HUES48 (cell line): ENCODE data around the gene SOX18.

Source experiments
- H3K27ac ChIP-seq: one replicate; pipeline ENCODE4 v1.7.0; 2013; ENCODE audit warnings: low read depth, low read length, inconsistent platforms
- H3K27me3 ChIP-seq: 2 replicates; pipeline ENCODE4 v1.6.1; 2013; ENCODE audit warnings: mild to moderate bottlenecking, low read length; ENCODE audit not compliant: control insufficient read depth, insufficient read depth
- H3K36me3 ChIP-seq: 2 replicates; pipeline ENCODE4 v1.6.1; 2013; ENCODE audit warnings: low read length; ENCODE audit not compliant: control insufficient read depth, insufficient read depth
- H3K4me1 ChIP-seq: 2 replicates; pipeline ENCODE4 v1.6.1; 2013; ENCODE audit warnings: mild to moderate bottlenecking, low read length; ENCODE audit not compliant: control insufficient read depth, insufficient read depth
- H3K4me3 ChIP-seq: 2 replicates; pipeline ENCODE4 v1.5.1; 2013; ENCODE audit warnings: mild to moderate bottlenecking, low read depth, low read length
- H3K9ac ChIP-seq: 2 replicates; pipeline ENCODE4 v1.6.1; 2013; ENCODE audit warnings: mild to moderate bottlenecking, low read depth, low read length, moderate library complexity
- H3K9me3 ChIP-seq: 2 replicates; pipeline ENCODE4 v1.6.1; 2013; ENCODE audit warnings: low read length; ENCODE audit not compliant: control insufficient read depth, insufficient read depth

SOX18 gene

DNA sequence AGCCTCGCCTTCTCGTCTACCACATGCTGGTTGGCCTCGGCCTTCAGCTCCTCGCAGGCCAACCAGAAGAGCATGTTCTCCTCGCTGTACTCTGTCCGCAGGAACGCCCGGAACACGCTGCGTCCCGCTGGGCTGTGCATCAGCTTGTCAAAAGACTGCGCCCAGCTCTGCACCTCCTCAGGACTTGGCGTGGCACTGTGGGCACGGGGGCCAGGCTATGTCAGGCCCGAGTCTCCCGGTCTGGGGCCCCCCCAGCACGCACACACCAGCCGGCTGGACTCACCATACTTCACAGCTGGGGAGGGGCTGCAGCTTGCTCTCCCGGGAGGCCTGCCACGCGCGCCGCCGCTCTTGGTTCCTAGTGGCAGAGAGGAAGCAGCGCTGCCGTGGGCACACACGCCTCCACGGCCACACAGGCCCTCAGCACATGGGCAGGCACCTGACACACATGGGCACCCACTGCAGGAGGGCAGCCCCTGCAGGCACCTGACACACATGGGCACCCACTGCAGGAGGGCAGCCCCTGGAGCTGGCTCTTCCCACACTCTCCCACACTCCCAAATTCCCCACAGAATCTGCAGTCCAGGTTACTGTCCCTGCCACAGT is 24.8 kb upstream of the SOX18 start:
- H3K4me3 ChIP-seq: no peak overlapping the region

DNA sequence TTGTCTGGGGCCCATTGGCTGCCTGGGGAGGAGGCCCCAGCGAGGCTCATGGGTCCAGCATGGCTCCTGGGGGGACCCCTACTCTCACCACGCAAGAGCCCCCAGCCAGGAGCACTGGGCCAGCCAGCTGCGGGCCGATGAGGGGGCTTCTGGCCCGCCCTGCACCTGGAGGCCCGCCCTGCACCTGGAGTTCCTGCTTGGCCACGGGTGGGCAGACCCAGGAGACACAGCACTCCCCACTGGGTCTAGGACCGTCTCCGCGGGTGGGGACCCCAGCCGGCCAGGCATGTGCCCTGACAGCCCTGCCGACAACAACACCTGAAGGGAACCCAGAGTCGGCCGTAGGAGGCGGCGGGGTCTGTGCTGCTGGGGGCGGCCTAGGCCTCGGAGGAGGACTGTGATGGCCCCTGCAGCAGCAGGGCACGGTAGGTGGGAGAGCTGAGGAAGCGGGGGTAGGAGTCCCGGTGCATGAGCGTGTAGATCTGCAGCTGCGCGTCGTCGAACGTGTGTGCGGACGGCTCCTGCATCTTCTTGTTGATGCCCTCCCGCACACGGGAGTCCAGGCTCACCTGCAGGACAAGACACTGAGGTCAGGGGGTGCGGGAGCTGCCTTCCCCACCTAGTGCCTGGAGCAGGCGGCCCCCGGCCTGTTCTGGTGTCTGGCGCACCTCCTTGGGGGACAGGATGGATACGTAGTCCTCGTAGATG is 24.2 kb upstream of the SOX18 start:
- Histone ChIP-seq H3K4me3 (no peak overlapping the region), H3K9ac (no peak overlapping the region), H3K27ac (no peak overlapping the region), H3K4me1 (peaks cover 2% of the 10 kb centered on the region; the same call in 1 of the 2 replicates), H3K9me3 (no peaks in the 10 kb centered on the region), H3K36me3 (no peaks in the 10 kb centered on the region; the same call in 1 of the 2 replicates), H3K27me3 (no peaks in the 10 kb centered on the region)

More for the DNA sequence above, 24.8 kb upstream of the SOX18 start:
- Histone ChIP-seq H3K36me3 (no peaks in the 10 kb centered on the region; the same call in 1 of the 2 replicates), H3K9ac (no peak overlapping the region), H3K27me3 (no peaks in the 10 kb centered on the region), H3K9me3 (no peaks in the 10 kb centered on the region), H3K4me1 (peaks cover 5% of the 10 kb centered on the region; the same call in 1 of the 2 replicates), H3K27ac (no peak overlapping the region)

DNA sequence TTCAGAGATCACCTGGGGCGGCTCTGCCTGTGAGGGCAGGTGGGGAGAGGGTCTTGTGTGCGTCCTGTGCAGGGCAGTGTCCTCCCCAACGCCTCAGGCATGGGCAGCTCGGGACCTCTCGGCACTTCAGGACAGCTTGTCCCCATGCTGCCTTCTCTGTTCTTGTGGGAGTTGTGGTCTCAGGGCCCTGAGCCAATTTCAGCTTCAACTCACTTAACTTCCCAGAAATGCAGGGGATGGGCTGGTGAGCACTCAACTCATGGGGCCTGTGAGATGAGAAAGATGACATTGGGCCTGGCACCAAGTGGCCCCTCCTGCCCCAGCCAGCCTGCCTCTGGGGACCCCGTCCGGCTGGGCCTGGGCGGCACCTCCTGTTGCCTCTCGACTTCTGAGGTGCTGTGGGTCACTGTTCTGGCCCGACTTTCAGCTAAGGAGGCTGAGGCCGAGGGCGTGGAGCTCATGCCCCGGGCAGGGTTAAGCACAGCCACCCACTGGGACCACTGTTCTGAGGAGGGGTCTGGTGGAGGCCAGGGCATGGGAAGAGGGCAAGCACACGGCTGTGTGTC is 23.1 kb upstream of the SOX18 start:
- peaks cover 2% of the 10 kb centered on the region; the same call in 1 of the 2 replicates for H3K4me1 ChIP-seq
- no peaks in the 10 kb centered on the region for H3K9me3 ChIP-seq
- no peaks in the 10 kb centered on the region for H3K27me3 ChIP-seq
- H3K36me3 ChIP-seq: no peaks in the 10 kb centered on the region; the same call in 1 of the 2 replicates
- no peak overlapping the region for H3K27ac ChIP-seq
- H3K9ac ChIP-seq: no peak overlapping the region
- no peak overlapping the region for H3K4me3 ChIP-seq

DNA sequence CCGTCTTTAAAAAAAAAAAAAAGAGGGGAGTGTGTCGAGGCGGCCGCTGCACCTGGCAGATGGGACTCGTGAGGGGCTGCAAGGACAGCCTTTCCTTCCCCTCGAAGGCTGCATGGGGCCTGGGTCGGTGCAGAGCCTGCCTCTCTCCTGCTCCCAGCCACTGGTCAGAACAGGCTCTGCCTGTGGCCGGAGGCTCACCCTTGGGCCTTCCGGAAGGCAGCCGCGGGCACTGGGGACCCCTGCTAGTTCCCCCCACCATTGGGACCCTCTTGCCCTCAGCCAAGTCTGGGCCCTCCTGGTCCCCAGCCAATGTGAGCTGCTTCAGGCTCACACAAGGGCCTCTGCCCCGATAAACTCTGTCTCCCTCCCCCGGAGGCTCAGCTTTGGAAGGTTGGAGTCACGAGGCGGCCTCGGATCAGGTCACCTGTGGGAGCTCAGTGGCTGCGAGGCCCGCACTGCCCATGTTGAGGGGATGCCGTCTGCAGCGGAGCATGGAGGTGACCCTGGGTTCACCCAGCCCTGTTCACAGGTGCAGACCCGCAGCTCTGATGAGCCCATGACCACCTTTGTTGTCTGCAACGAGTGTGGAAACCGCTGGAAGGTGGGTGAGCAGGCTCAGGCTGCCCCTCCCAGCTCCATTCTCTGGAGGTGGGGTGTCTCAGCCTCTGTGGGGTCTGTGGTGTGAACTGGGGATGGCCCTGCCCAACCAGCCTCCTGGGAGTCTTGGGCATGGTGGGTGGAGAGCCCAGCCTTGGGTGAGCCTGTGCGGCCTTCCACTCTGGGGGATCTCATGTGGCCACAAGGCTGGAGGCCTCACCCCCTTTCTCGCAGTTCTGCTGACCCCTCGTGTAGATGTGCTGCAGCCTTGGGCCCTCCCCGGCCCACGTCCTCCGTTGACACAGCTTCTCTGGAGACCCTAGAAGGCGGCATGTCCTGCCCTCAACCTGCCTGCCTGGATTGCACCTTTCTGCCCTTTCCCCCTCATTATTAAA is 22.2 kb upstream of the SOX18 start:
- H3K27me3 ChIP-seq: no peaks in the 10 kb centered on the region
- H3K4me3 ChIP-seq: no peak overlapping the region
- peaks cover 2% of the 10 kb centered on the region; the same call in 1 of the 2 replicates for H3K4me1 ChIP-seq
- no peak overlapping the region for H3K9ac ChIP-seq
- no peak overlapping the region for H3K27ac ChIP-seq
- no peaks in the 10 kb centered on the region; the same call in 1 of the 2 replicates for H3K36me3 ChIP-seq
- no peaks in the 10 kb centered on the region for H3K9me3 ChIP-seq

DNA sequence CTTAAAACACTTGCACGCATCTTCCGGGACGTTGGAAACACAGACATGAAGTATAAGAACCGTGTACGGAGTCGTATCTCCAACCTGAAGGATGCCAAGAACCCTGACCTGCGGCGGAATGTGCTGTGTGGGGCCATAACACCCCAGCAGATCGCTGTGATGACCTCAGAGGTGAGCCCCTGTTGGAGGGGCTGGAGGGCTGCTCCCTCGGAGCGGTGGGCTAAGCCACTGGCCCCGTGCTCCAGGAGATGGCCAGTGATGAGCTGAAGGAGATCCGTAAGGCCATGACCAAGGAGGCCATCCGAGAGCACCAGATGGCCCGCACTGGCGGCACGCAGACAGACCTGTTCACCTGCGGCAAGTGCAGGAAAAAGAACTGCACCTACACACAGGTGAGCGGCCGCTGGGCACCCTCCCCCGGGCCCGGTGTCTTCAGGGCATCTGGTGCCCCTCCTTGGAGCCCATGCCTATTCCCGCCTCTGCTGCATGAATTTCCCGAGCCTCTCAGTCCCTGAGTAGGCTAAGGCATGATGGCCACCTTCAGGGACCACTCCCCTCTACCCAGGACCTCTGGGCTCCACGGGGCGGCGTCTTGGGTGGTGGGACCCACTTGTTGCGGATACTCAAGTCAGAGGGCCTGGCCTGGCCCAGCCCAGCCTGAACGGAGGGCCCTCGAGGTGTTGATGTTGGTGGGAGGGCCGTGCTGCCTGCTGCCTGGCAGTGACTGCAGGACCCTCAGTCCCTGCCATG is 21.0 kb upstream of the SOX18 start:
- no peaks in the 10 kb centered on the region; the same call in 1 of the 2 replicates for H3K36me3 ChIP-seq

DNA sequence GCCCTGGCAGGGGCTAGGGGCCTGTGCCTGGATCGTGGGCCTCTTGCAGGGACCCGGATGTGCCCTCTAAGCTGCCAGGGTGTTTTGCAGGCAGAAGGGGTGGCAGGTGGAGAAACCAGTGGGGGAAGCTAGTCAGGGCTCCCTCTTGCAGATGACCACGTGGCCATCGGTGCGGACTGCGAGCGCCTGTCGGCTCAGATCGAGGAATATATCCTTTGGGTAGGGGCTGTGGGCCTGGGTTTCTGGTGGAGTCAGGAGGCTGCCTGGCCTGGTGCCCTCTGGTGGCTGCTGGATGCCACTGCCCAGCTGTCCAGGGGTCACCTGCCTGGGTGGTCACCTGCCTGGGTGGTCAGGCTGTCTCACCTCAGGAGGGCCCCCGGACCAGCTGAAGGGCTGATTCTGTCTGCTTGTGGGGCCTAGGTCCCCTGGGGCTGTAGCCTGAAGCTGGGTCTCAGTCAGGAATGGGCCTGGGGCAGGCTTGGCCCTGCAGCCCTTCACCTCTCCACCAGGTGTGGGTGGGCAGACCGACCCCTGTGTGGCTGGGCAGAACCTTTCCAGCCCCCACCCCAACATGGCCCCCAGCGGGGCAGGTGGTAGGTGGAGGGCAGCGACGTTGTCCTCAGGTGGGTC is 20.3 kb upstream of the SOX18 start:
- Histone ChIP-seq H3K9ac (no peak overlapping the region), H3K27me3 (no peaks in the 10 kb centered on the region), H3K4me3 (no peak overlapping the region), H3K27ac (no peak overlapping the region), H3K9me3 (no peaks in the 10 kb centered on the region), H3K36me3 (no peaks in the 10 kb centered on the region; the same call in 1 of the 2 replicates), H3K4me1 (peaks cover 10% of the 10 kb centered on the region; the same call in 1 of the 2 replicates)

More for the DNA sequence above, 21.0 kb upstream of the SOX18 start:
- H3K27me3 ChIP-seq: no peaks in the 10 kb centered on the region
- H3K27ac ChIP-seq: no peak overlapping the region
- no peaks in the 10 kb centered on the region for H3K9me3 ChIP-seq
- H3K9ac ChIP-seq: no peak overlapping the region
- H3K4me1 ChIP-seq: peaks cover 10% of the 10 kb centered on the region; the same call in 1 of the 2 replicates
- no peak overlapping the region for H3K4me3 ChIP-seq

DNA sequence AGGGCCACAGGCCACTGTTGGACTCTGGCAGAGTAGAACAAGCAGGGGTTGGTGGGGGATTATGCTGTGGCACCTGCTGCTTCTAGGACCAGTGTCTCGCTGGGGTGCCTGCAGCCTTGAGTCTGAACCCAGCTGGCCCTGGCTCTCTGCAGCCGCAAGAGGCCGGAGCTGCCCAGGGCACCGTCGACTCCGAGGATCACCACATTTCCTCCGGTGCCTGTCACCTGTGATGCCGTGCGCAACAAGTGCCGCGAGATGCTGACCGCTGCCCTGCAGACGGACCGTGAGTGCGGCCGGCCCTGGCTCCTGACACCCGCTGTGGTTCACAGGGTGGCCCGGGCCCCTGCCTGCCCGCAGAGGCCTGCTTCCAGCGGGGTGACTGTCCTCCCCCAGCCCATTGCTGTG is 19.8 kb upstream of the SOX18 start:
- Histone ChIP-seq H3K36me3 (no peaks in the 10 kb centered on the region; the same call in 1 of the 2 replicates), H3K27me3 (no peaks in the 10 kb centered on the region), H3K9me3 (no peaks in the 10 kb centered on the region), H3K9ac (no peak overlapping the region), H3K4me1 (peaks cover 10% of the 10 kb centered on the region; the same call in 1 of the 2 replicates), H3K27ac (no peak overlapping the region), H3K4me3 (no peak overlapping the region)

DNA sequence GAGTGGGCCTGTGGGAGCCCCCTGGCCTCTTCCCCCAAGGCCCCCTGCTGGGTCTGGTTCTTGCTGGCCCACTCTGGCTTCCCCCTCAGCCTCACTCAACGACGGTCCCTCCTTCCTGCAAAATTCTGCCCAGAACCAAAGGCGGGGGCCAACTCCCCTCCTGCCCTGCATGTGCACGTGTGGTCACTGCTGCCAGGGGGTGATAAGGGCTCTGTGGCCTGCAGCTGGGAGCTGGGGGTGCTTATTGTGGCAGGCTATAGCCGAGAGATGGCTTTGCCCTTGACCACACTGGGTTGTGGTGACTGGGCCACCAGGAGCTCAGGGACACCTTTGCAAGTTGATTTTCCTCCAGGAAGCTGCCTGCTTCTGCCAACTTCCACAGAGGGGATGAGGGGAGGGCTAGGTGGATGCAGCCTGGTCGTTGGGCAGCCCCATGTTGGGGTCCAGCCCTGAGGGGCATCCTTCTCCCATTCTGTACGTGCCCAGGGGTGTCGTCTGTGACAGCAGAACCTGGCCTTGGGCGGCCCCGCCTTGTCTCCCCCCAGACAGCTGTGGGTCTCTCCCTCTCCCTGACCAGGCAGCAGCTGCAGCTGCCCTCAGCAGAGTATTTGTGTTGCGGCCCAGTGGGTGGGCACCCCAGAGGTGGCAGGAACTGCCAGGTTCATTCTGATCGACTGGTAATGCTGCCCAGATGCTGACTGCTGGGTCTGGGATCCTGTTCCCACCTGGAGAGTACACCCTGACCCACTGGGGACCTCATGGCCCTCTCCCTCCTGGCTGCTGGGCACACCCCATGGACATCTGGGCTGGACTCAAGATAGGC is 19.2 kb upstream of the SOX18 start:
- H3K36me3 ChIP-seq: no peaks in the 10 kb centered on the region
- H3K27me3 ChIP-seq: no peaks in the 10 kb centered on the region
- no peak overlapping the region for H3K27ac ChIP-seq
- no peaks in the 10 kb centered on the region for H3K9me3 ChIP-seq
- peaks cover 10% of the 10 kb centered on the region; the same call in 1 of the 2 replicates for H3K4me1 ChIP-seq
- H3K9ac ChIP-seq: no peak overlapping the region
- no peak overlapping the region for H3K4me3 ChIP-seq

DNA sequence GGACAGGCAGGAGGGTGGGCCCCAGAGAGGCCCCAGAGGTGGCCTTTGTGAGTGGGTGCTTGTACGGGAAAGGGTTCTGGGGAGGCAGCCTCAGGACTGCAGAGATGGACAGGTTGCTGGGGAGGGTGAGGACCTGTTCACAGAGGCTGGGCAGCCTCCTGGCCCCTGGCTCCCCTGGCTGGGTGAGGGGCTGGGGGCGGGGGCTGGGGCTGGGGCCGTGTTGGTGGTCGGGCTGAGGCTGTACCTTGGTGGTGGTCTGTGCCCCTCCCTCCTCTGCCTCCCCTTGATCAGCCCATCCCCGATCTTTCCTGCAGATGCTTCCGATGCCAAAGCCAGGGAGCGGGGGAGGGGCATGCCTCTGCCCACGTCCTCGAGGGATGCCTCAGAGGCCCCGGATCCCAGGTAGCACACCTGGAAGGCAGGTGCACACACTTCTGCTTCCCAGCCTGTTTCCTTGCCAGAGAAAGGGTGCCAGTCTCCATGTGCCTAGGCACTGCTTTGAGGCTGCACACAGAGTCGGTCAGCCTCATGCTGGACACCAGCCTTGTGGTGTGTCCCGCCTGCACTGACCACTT is 18.4 kb upstream of the SOX18 start:
- Histone ChIP-seq H3K9ac (no peak overlapping the region), H3K4me1 (peaks cover 10% of the 10 kb centered on the region; the same call in 1 of the 2 replicates)

More for the DNA sequence above, 18.4 kb upstream of the SOX18 start:
- Histone ChIP-seq H3K27ac (no peak overlapping the region), H3K9me3 (no peaks in the 10 kb centered on the region), H3K27me3 (no peaks in the 10 kb centered on the region), H3K4me3 (no peak overlapping the region), H3K36me3 (no peaks in the 10 kb centered on the region)
